KMS-11 (cell line): Measurements from ENCODE around the gene POU6F2.

Experiments
- H2AFZ ChIP-seq: fragments of 200-600 bp; sonication (generic); 2 replicates; pipeline ENCODE4 v1.6.1; 2016; ENCODE audit warnings: antibody characterized with exemption, mixed run types, low read depth
- H3K27ac ChIP-seq: fragments of 200-600 bp; sonication (generic); 2 replicates; pipeline ENCODE4 v1.6.1; 2016; ENCODE audit warnings: mild to moderate bottlenecking, mixed run types
- H3K27me3 ChIP-seq: fragments of 200-600 bp; sonication (generic); 2 replicates; pipeline ENCODE4 v1.6.1; 2017; ENCODE audit warnings: mild to moderate bottlenecking, low read depth, mixed run types, moderate library complexity; ENCODE audit not compliant: insufficient read depth
- H3K36me3 ChIP-seq: fragments of 200-600 bp; sonication (generic); 2 replicates; pipeline ENCODE4 v1.6.1; 2017; ENCODE audit warnings: mild to moderate bottlenecking, mixed run types; ENCODE audit not compliant: insufficient read depth
- H3K4me1 ChIP-seq: fragments of 200-600 bp; sonication (generic); 2 replicates; pipeline ENCODE4 v1.6.1; 2016; ENCODE audit warnings: mild to moderate bottlenecking, low read depth, mixed run types; ENCODE audit not compliant: poor library complexity, severe bottlenecking
- H3K4me2 ChIP-seq: fragments of 200-600 bp; sonication (generic); 2 replicates; pipeline ENCODE4 v1.7.0; 2016; ENCODE audit warnings: mild to moderate bottlenecking, mixed run types
- H3K4me3 ChIP-seq: fragments of 200-600 bp; sonication (generic); IDR thresholded peaks from 2 replicates; pipeline ENCODE4 v1.6.1; 2017; ENCODE audit warnings: low read depth, low read length, mixed read lengths; ENCODE audit not compliant: insufficient read depth
- H3K79me2 ChIP-seq: fragments of 200-600 bp; sonication (generic); 2 replicates; pipeline ENCODE4 v1.6.1; 2016; ENCODE audit warnings: low read depth, mixed run types; ENCODE audit not compliant: insufficient read depth
- H3K9ac ChIP-seq: fragments of 200-600 bp; sonication (generic); 2 replicates; pipeline ENCODE4 v1.6.1; 2016; ENCODE audit warnings: mild to moderate bottlenecking, mixed run types
- H4K20me1 ChIP-seq: fragments of 200-600 bp; sonication (generic); 2 replicates; pipeline ENCODE4 v1.6.1; 2016; ENCODE audit warnings: mild to moderate bottlenecking, mixed run types; ENCODE audit not compliant: insufficient read depth
- TF ChIP-seq, protein P1 (sequence below): fragments of 200-600 bp; sonication (generic); conservative IDR thresholded peaks from 2 replicates; pipeline ENCODE4 v1.6.1; 2017; ENCODE audit warnings: low read depth, mild to moderate bottlenecking, antibody characterized with exemption, low read length, moderate library complexity, mixed read lengths

Gene POU6F2

DNA sequence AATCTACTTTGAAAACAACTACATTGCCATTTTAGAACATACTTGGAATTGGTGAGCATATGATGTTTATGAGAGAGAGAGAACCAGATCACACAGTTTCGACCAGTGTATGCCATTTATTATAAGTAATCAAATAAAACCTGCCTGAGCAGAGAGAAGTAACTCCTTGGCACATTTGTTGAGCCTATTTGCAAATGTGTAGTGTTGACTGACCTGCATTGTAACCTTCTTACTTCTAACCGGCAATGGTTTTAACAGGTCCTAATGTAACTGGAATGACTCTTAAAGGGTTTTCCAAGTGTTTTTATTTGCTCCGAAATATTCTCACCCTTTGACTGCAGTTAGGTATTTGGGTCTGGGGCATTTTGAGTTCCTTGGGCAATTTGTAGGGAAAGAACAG is 167.6 kb downstream of the POU6F2 start:
- TF ChIP-seq, protein P1, sequence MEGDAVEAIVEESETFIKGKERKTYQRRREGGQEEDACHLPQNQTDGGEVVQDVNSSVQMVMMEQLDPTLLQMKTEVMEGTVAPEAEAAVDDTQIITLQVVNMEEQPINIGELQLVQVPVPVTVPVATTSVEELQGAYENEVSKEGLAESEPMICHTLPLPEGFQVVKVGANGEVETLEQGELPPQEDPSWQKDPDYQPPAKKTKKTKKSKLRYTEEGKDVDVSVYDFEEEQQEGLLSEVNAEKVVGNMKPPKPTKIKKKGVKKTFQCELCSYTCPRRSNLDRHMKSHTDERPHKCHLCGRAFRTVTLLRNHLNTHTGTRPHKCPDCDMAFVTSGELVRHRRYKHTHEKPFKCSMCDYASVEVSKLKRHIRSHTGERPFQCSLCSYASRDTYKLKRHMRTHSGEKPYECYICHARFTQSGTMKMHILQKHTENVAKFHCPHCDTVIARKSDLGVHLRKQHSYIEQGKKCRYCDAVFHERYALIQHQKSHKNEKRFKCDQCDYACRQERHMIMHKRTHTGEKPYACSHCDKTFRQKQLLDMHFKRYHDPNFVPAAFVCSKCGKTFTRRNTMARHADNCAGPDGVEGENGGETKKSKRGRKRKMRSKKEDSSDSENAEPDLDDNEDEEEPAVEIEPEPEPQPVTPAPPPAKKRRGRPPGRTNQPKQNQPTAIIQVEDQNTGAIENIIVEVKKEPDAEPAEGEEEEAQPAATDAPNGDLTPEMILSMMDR, result no peak
- no peaks in the 10 kb centered on the region for H3K27me3 ChIP-seq
- no peaks in the 10 kb centered on the region for H3K36me3 ChIP-seq
- no peak overlapping the region for H3K27ac ChIP-seq
- H3K79me2 ChIP-seq, result no peaks in the 10 kb centered on the region
- H3K9ac ChIP-seq, result no peak overlapping the region
- no peak overlapping the region for H2AFZ ChIP-seq
- H3K4me3 ChIP-seq, result no peak overlapping the region
- H4K20me1 ChIP-seq, result no peaks in the 10 kb centered on the region
- H3K4me2 ChIP-seq, result no peak overlapping the region
- H3K4me1 ChIP-seq, result no peaks in the 10 kb centered on the region

- Histone ChIP-seq H3K9ac (no peak overlapping the region), H3K27me3 (no peaks in the 10 kb centered on the region), H3K4me3 (no peak overlapping the region), H3K79me2 (no peaks in the 10 kb centered on the region), H3K4me1 (no peaks in the 10 kb centered on the region), H3K27ac (no peak overlapping the region), H3K36me3 (no peaks in the 10 kb centered on the region), H2AFZ (no peak overlapping the region), H4K20me1 (no peaks in the 10 kb centered on the region), H3K4me2 (no peak overlapping the region)
- TF ChIP-seq, protein P1, result no peak
Observed at GRCh38 chr7:39145935-39146334, 168.2 kb downstream of the POU6F2 start.

DNA sequence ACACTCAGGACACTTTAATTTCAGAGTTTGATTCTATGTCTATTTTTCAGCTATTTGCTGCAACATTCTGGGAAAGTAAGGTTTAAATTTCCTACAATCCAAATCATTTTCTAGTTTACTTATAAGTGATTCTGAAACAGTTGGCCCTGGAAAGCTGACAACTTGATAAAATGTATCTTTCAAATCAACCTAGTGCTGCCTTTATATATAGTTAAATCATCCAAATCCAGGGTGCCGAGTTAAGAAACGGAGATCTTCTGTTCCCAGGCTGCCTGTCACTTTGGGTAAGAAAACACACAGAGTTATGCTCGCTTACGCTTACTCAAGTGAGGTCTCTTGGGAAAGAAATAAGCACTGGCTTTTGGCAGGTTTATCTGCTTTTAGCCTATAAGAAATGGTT is 175.0 kb downstream of the POU6F2 start:
- Histone ChIP-seq H4K20me1 (no peaks in the 10 kb centered on the region), H3K27ac (no peak overlapping the region), H3K79me2 (no peaks in the 10 kb centered on the region), H3K4me1 (no peaks in the 10 kb centered on the region), H2AFZ (no peak overlapping the region), H3K27me3 (no peaks in the 10 kb centered on the region), H3K4me2 (no peak overlapping the region), H3K36me3 (no peaks in the 10 kb centered on the region), H3K4me3 (no peak overlapping the region), H3K9ac (no peak overlapping the region)
- TF ChIP-seq, protein P1, result no peak

DNA sequence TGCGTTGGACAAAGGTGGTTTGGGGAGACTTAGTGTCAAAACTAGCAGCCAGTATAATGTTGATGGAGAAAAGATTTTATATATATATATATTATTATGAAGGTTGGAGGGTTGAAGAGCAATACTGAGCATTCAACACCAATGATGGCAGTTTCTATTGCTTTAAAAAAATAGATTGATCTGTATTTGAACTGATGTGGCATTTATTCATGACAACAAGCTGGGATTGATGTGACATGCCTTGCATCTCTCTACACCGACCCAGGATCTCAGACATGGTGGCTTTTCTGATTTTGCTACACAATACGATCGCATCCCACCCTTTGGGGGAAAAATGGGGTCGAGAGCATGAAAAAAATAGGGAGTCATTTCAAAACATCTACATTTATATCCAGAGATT is 175.4 kb downstream of the POU6F2 start:
- Histone ChIP-seq H2AFZ (no peak overlapping the region), H3K9ac (no peak overlapping the region), H3K27me3 (no peaks in the 10 kb centered on the region), H3K27ac (no peak overlapping the region), H3K4me1 (no peaks in the 10 kb centered on the region), H3K4me3 (no peak overlapping the region), H3K36me3 (no peaks in the 10 kb centered on the region), H3K4me2 (no peak overlapping the region), H4K20me1 (no peaks in the 10 kb centered on the region), H3K79me2 (no peaks in the 10 kb centered on the region)
- TF ChIP-seq, protein P1, result no peak

- Histone ChIP-seq H4K20me1 (no peaks in the 10 kb centered on the region), H3K4me3 (no peak overlapping the region), H3K27me3 (no peaks in the 10 kb centered on the region), H3K27ac (no peak overlapping the region), H3K79me2 (no peaks in the 10 kb centered on the region), H3K4me2 (no peak overlapping the region), H3K9ac (no peak overlapping the region), H3K4me1 (no peaks in the 10 kb centered on the region), H3K36me3 (no peaks in the 10 kb centered on the region), H2AFZ (no peak overlapping the region)
- TF ChIP-seq, protein P1, result no peak
Observed at GRCh38 chr7:39153647-39154046, 175.9 kb downstream of the POU6F2 start.
